HG02884 (cell line): ENCODE measurements around the gene HOTAIR.

Source experiments
- ATAC-seq: cut with Tn5 transposase; IDR thresholded peaks from one replicate; pipeline ENCODE4 v1.9.1; 2021; ENCODE audit warnings: mild to moderate bottlenecking, moderate library complexity; ENCODE audit not compliant: unreplicated experiment

Gene HOTAIR

GRCh38 chr12:53974084-53975063, at the start of gene HOTAIR:
TSS of gene HOTAIR (minus strand) at chr12:53974954.
- ATAC-seq = no peak

- ATAC-seq = no peak
Measured at GRCh38 chr12:54024127-54024526, 49.4 kb upstream of the HOTAIR start.

GRCh38 chr12:54022960-54023884, 48.5 kb upstream of the HOTAIR start:
- no peak for ATAC-seq

GRCh38 chr12:54021432-54022013, 46.8 kb upstream of the HOTAIR start:
- ATAC-seq = no peak

GRCh38 chr12:54020591-54021405, 46.0 kb upstream of the HOTAIR start:
- no peak for ATAC-seq

GRCh38 chr12:54019924-54020590, 45.3 kb upstream of the HOTAIR start:
- ATAC-seq = no peak

GRCh38 chr12:54019091-54019811, 44.5 kb upstream of the HOTAIR start:
- ATAC-seq = no peak

GRCh38 chr12:54018468-54018984, 43.8 kb upstream of the HOTAIR start:
- ATAC-seq = no peak

GRCh38 chr12:54017878-54018467, 43.2 kb upstream of the HOTAIR start:
- peak; percentile 54 for ATAC-seq

- ATAC-seq = peak; percentile 9
Measured at GRCh38 chr12:54017027-54017788, 42.5 kb upstream of the HOTAIR start.

GRCh38 chr12:54016478-54016964, 41.8 kb upstream of the HOTAIR start:
- no peak for ATAC-seq

GRCh38 chr12:54016051-54016450, 41.3 kb upstream of the HOTAIR start:
- ATAC-seq = no peak

GRCh38 chr12:54015018-54015931, 40.5 kb upstream of the HOTAIR start:
- no peak for ATAC-seq

GRCh38 chr12:54014377-54015017, 39.7 kb upstream of the HOTAIR start:
- no peak for ATAC-seq

GRCh38 chr12:54012631-54013409, 38.1 kb upstream of the HOTAIR start:
- ATAC-seq = no peak
